ENCODE results near the gene CDC5L.

GRCh38 chr6:44377484-44377883 lies 10.0 kb upstream of the CDC5L start:
- TF ChIP-seq, protein P1, sequence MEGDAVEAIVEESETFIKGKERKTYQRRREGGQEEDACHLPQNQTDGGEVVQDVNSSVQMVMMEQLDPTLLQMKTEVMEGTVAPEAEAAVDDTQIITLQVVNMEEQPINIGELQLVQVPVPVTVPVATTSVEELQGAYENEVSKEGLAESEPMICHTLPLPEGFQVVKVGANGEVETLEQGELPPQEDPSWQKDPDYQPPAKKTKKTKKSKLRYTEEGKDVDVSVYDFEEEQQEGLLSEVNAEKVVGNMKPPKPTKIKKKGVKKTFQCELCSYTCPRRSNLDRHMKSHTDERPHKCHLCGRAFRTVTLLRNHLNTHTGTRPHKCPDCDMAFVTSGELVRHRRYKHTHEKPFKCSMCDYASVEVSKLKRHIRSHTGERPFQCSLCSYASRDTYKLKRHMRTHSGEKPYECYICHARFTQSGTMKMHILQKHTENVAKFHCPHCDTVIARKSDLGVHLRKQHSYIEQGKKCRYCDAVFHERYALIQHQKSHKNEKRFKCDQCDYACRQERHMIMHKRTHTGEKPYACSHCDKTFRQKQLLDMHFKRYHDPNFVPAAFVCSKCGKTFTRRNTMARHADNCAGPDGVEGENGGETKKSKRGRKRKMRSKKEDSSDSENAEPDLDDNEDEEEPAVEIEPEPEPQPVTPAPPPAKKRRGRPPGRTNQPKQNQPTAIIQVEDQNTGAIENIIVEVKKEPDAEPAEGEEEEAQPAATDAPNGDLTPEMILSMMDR (IDR thresholded peaks at IDR 0.05) = no peak
- TF ChIP-seq POLR2A (IDR thresholded peaks at IDR 0.05) = no peak
